CD4-positive, alpha-beta T cell treated with Interleukin-10 for 1 hour (primary cell): ENCODE measurements around the gene OPA3.
A peak's percentile ranks its signal among the peaks of the same experiment; 100 is the strongest.

ENCODE experiments used
- DNase-seq: peaks from one replicate; pipeline ENCODE4 v3.0.0-alpha.2; 2020

The OPA3 gene

GRCh38 chr19:45500918-45501729 lies 83.5 kb downstream of the OPA3 start:
- no peak for DNase-seq

- DNase-seq, result peak; percentile 78
Observed at GRCh38 chr19:45499196-45500180, 85.1 kb downstream of the OPA3 start.

DNA sequence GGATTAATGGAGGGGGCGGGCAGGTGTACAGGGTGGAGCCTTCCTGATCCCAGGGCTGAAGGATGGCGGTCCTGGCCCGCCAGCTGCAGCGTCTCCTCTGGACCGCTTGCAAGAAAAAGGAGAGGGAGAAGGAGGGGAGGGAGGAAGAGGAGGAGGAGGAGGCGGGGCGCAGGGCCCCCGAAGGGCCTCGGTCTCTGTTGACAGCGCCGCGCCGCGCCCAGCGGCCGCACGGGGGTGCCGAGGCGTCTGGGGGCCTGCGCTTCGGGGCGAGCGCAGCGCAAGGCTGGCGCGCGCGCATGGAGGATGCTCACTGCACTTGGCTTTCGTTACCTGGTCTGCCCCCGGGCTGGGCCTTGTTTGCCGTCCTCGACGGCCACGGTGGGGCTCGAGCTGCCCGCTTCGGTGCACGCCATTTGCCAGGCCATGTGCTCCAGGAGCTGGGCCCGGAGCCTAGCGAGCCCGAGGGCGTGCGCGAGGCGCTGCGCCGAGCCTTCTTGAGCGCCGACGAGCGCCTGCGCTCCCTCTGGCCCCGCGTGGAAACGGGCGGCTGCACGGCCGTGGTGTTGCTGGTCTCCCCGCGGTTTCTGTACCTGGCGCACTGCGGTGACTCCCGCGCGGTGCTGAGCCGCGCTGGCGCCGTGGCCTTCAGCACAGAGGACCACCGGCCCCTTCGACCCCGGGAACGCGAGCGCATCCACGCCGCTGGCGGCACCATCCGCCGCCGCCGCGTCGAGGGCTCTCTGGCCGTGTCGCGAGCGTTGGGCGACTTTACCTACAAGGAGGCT lies 86.0 kb downstream of the OPA3 start, which contains the start of gene PPM1N:
TSS of gene PPM1N (plus strand) at position 33 of the 785 bp plus-strand sequence. CDS start at position 63, 30 bp downstream.
- peak; percentile 74 for DNase-seq

DNA sequence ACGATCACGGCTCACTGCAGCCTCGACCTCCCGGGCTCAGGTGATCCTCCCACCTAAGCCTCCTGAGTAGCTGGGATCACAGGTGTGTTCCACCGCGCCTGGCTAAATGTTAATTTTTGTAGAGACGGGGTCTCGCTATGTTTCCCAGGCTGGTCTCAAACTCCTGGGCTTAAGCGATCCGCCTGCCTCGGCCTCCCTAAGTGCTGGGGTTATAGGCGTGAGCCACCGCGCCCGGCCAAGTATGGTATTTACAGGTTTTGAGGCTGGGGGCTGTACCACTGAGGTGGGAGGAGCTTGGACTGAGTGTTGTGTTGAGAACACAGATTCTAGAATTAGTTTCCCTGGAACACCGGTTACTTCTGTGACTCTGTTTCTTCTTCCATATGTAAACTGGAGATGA lies 86.8 kb downstream of the OPA3 start:
- DNase-seq, result no peak

GRCh38 chr19:45496349-45496953 lies 88.2 kb downstream of the OPA3 start:
- DNase-seq, result peak; percentile 47

DNA sequence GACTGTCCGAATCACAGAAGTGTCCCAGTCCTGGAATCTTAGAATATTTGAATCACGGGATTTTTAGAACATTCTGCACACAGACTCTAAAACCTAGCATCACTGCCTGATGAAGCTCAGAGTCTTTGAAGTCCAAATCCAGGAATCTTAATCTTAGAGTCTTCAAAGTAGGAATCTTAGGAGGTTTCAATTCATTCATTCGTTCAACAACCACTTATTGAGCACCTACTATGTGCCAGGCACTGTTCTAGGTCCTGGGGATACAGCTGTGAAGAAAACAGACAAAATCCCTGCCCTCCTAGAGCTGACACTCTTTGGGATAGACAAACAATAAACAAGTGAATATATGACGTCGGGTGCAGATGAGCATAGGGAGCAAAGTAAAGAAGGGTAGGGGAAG lies 89.4 kb downstream of the OPA3 start:
- no peak for DNase-seq

GRCh38 chr19:45494261-45494916 lies 90.2 kb downstream of the OPA3 start:
- no peak for DNase-seq

DNA sequence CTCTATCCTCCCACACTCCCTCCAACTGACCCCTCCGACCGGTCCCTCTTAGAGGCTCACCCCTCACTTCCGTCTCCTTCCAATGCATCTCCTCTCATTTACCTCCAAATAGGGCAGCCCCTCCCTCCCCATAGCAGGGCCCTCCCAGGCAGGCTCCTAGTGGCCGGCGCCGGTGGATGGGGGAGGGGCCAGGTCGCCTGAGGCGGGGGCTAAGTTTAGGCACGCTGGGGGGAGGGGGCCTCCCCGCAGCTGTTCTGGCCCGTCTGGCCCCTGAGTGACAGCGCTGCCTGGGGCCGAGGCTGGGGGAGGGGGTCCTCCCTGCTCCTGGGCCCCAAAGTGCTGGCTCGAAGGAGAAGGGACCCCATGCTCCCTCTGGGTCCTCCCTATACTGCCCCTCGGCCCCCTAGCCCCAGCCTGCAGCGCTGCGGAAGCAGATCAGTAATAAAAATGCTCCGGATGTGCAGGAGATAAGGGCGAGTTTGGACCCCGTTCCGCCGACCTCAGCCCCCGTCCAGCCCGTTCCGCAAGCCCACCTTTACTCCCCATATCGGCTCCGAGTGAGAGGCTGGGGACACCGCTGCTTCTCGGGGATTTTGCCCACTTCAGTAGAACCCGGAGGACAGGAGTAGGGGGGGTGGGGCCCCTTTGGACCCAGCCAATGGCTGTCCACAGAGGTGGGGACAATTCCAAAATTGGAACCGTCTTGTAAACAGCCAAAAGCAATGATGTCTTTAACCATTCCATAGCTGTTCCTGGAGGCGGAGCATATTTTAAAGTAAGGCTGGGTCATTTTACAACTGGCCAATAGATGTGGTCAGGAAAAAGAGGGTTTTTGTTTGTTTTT lies 91.8 kb downstream of the OPA3 start:
- no peak for DNase-seq

- no peak for DNase-seq
Observed at GRCh38 chr19:45492137-45492626, 92.4 kb downstream of the OPA3 start.

DNA sequence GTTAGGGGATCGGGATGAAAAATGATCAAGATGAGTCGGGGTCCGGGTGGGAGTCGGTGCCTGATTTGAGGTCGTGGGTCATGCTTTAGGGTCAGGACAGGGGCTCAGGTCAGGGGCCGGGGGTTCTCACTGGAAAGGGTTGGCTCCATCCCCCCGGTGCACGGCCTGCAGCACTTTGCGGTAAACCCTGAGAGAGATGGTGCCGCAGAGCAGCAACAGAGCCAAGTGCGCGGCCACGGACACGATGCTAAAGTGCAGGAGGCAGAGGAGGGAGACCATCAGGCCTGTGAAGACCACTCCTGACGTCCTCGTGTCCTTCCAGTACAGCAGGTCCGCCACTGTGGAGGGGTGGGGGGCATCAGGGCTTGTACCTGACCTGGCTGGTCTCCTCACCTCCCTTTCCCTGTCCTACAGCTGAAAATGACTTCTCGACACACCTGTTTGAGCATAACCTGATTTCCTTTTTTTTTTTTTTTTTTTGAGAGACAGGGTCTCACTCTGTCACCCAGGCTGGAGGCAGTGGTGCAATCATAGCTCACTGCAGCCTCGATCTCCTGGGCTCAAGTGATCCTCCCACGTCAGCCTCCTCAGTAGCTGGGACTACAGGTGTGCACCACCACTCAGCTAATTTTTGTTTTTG lies 95.3 kb downstream of the OPA3 start:
- no peak for DNase-seq

DNA sequence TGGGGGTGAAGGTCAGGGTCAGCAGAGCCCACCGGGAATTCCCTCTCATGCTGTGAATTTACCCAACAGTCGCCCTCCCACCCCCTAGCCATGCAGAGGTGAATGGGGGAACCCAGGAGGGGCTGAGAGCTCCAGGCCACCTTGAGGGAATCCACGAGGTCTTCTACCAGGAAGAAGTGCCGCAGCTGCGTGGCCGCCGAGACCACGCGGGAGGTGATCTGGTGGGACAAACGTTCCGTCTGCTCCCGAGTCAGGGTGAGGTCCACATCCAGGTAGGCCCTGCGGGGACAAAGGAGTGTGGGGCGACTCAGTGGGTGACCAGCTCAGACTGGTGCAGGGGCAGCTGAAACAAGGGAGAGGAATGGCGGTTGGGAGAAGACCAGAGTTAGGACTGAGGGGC lies 95.9 kb downstream of the OPA3 start:
- DNase-seq, result no peak

DNA sequence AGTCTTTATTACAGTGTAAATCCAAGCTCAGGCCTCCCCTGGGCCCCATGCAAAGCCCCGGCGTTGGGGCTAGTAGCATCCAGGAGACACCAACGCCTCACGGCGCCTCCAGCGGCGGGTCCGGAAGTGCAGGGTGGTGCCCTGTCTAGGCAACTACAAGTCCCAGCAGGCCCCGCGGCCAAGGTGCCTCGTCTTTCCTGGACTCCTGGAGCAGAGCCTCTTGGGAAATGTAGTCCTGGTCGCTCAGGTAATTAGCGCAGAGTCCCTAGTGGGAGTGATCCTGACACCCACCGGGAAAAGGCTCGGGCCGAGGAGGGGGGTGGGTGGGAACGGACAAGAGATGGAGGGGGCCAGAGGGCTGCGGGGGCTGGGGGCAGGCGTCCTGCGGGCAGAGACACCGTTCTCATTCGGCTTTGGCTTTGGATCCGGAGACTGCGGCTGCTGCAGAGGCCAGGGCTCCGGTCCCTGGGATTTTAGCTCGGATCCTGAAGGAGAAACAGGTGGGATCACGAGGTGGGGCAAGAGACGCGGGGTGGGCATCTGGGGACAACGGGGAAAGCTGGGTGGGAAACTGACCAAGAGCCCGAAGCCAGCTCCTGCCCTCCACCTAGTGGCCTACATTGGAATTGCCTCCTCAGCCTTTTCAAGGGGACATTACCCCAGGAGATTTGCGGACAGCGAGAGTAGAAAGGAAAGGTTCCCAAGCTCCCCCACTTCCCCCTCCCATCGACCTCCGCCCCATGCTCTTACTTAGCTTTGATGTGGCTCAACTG lies 99.1 kb downstream of the OPA3 start:
- peak; percentile 97 for DNase-seq

- DNase-seq, result no peak
Observed at GRCh38 chr19:45484273-45484945, 100.2 kb downstream of the OPA3 start.

DNA sequence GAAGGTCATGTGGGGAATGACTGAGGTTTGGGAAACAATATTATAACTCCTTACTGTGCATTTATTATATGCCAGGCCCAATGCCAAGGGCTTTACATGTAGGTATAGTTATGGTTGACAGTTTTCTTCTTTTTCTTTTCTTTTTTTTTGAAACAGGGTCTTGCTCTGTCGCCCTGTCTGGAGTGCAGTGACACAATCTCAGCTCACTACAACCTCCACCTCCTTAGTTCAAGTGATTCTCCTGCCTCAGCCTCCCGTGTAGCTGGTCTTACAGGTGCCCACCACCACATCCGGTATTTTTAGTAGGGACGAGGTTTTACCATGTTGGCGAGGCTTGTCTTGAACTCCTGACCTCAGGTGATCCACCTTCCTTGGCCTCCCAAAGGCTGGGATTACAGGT lies 101.6 kb downstream of the OPA3 start:
- DNase-seq, result no peak

GRCh38 chr19:45478454-45479238 lies 106.0 kb downstream of the OPA3 start:
- peak; percentile 94 for DNase-seq

GRCh38 chr19:45477713-45478453 lies 106.7 kb downstream of the OPA3 start:
- peak; percentile 72 for DNase-seq
